ENCODE results near the gene CBFA2T3. TPM values are rescaled to one million over a fixed set of nuclear protein-coding genes. Genes with fewer than 3 reads are reported as not detected.
"Not testable (repeated sequence)": the region's sequence is repeated elsewhere in the genome, so short reads cannot be mapped to it uniquely, and the experiment has no call there.

Gene CBFA2T3
- total RNA-seq, 2 donors from 2014 or later, result 2.3 to 2.9 TPM

DNA sequence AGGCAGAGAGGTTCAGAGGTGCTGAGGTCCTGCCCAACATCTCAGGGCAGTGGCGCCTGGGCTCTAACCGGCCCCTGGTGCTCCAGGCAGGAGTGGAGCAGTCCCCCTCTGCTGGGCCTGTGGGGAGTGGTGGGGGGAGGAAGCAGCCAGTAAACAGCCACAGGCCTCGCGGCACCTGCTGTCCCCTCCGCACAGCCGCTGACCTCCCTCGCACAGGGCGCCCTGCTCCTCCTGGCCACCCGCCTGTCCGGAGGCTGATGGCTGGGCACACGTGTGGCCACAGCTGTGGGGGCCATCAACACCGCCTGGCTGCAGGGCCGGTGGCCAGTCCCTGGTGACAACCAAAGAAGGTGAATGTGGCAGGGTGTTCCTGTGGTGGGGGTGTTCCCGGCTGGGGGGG, 73.7 kb downstream of the CBFA2T3 start:
- Mint-ChIP-seq H3K27ac (no peak overlapping the region), H3K27me3 (peaks cover 0 to 2% of the 10 kb centered on the region in 2 donors), H3K36me3 (no peaks in the 10 kb centered on the region), H3K4me1 (ENCODE audit: low read depth in 2 of 2) (peaks cover 8 to 9% of the 10 kb centered on the region in 2 donors), H3K9me3 (no peaks in the 10 kb centered on the region), H3K4me3 (no peak overlapping the region)
- DNase-seq (ENCODE audit: low spot score) (no peak), ATAC-seq (no peak)

DNA sequence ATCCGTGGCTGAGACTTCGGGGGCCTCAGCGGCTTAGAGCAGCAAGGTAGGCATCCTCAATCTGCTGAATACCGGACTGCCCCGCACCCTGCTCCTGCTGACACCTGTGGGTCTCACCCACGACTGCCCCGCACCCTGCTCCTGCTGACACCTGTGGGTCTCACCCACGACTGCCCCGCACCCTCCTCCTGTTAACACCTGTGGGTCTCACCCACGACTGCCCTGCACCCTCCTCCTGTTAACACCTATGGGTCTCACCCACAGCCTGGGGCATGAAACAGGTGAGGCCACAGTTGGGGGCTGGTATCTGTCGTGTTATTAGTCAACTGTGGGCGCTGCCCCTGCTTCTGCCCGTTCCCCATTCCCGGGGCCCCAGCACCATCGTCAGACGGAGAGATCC, 74.3 kb downstream of the CBFA2T3 start:
- Mint-ChIP-seq H3K4me1 (ENCODE audit: low read depth in 2 of 2) (peaks cover 8 to 9% of the 10 kb centered on the region in 2 donors), H3K27me3 (peaks cover 0 to 2% of the 10 kb centered on the region in 2 donors), H3K27ac (no peak overlapping the region), H3K4me3 (no peak overlapping the region), H3K9me3 (no peaks in the 10 kb centered on the region), H3K36me3 (no peaks in the 10 kb centered on the region)
- DNase-seq (ENCODE audit: low spot score) (no peak), ATAC-seq (no peak)

DNA sequence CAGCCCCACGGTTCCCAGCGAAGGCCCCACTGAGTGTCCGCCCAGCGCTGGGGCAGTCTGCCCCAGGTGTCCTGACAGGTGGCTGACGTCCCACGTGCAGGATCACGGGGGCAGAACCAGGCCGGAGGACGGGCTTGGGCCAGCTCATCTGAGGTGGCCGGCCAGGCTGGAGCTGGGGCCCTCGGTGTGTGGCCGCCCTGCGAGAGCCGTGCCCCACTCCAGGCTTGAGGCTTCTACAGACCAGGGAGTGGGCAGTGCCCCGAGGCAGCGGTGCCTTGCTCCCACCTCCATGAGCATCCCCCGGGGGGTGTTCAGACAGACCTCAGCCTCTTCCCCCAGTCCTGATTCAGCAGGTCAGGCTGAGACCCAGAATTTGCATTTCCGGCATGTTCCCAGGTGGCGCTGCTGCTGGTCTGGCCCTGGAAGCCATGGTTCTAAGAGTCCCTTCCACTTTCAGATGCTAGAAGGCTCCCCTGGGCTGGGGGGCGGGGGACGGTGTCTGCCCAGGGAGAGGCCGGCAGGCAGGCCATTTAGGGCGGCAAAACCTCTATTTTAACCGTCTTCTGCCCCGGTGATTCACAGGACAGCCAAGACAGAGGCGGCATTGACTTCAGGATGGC, 75.2 kb downstream of the CBFA2T3 start:
- peaks cover 0 to 2% of the 10 kb centered on the region in 2 donors for H3K27me3 Mint-ChIP-seq
- ATAC-seq, result no peak
- no peak overlapping the region for H3K4me3 Mint-ChIP-seq
- DNase-seq (ENCODE audit: low spot score), result no peak
- H3K27ac Mint-ChIP-seq, result no peak overlapping the region
- H3K36me3 Mint-ChIP-seq, result no peaks in the 10 kb centered on the region
- H3K4me1 Mint-ChIP-seq (ENCODE audit: low read depth in 2 of 2), result peaks cover 8 to 9% of the 10 kb centered on the region in 2 donors
- no peaks in the 10 kb centered on the region for H3K9me3 Mint-ChIP-seq

DNA sequence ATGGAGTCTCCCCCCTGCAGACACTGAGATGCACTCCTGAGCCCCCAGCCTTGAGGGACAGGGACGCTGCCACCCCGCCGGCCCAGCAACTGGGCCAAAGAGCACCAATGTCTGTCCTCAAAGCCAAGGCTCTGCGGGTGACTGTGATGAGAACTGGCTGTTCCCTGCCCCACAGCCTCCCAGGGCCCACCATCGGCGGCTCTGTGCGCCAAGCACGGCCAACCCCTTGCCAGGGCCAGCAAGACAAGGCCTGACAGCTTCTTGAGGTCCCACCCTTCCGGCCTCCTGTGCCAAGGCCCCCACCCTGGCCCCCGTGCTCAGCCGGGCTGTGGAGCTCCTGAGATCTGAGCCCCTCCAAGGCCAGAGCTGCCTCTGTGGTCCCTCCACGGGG, 76.3 kb downstream of the CBFA2T3 start:
- ATAC-seq, result no peak
- peaks cover 0 to 2% of the 10 kb centered on the region in 2 donors for H3K27me3 Mint-ChIP-seq

DNA sequence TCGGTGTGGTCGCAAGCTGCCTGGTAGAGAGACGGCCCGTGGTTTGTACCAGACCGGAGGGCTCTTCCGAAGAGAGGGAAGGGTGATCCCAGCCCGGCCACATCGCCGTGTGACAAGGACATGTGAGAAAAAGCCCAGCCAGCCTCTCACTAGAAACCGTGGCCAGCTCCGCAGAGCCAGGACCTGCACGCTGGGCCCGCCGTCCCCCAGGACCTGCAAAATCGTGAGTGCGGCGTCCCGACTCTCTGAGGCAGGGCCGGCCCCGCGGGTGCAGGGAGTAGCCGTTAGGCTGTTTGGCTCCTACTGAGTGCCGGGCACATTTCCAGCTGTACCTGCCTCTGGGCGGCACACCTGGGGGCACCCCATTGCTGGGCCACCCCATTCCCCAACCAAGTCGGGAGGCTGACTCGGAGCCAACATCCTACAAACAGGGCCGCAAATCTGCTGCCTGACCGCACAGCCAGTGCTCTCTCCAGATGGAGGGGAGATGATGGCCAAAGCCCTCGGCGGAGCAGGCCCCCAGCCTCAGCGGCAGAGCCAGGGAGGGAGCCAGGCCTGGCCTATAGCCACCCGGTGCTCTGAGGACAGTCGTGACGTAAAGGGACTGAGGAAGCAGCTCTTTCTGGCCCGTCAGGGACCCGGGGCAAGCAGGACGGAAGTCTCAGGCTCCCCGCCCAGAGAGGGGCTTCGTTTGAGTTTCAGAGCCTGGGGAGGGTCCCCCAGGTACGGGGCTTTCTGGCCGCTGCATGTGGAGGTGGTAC, 76.9 kb downstream of the CBFA2T3 start:
- Mint-ChIP-seq H3K27me3 (peaks cover 0 to 2% of the 10 kb centered on the region in 2 donors), H3K36me3 (no peaks in the 10 kb centered on the region), H3K9me3 (no peaks in the 10 kb centered on the region), H3K4me1 (ENCODE audit: low read depth in 2 of 2) (peaks cover 2 to 4% of the 10 kb centered on the region in 2 donors), H3K4me3 (no peak overlapping the region), H3K27ac (no peak overlapping the region)
- DNase-seq (ENCODE audit: low spot score), result no peak
- no peak for ATAC-seq

More for the DNA sequence above, 76.3 kb downstream of the CBFA2T3 start:
- Mint-ChIP-seq H3K9me3 (no peaks in the 10 kb centered on the region), H3K36me3 (no peaks in the 10 kb centered on the region), H3K4me1 (ENCODE audit: low read depth in 2 of 2) (peaks cover 2 to 4% of the 10 kb centered on the region in 2 donors), H3K4me3 (no peak overlapping the region), H3K27ac (no peak overlapping the region)
- DNase-seq (ENCODE audit: low spot score), result no peak

DNA sequence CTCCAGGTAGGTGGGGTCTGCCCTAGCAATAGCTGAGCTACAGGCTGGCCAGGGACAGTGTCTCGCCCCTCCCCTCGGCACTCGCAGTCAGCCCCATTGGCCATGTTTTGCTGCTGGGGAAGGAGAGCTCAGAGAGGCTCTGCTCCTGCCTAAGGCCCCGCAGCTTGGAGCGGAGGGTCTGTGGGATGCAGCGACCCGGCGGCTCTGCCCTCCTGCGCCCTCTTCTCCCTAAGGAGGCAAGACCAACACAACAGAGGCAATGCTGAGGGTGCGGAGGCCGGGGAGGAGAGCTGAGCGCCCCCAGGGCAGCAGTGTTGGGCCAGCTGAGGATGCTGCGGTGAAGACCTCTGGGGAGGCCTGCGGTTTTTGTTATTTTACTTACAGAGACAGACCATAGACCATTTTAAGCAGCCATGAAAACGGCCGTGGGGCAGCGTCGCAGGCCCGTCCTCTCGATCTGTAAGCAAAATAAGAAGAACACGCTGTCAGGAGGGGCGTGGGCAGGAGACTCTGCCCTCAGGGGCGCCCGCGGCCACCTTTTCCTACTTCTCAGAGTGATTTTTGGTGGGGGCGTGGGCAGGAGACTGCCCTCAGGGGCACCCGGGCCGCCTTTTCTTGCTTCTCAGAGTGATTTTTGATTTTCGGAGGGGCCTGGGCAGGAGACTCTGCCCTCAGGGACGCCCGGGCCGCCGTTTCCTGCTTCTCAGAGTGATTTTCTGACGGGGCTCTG, 79.1 kb downstream of the CBFA2T3 start:
- DNase-seq (ENCODE audit: low spot score) (no peak), ATAC-seq (no peak)
- no peaks in the 10 kb centered on the region for H3K9me3 Mint-ChIP-seq
- H3K27ac Mint-ChIP-seq, result no peak overlapping the region
- H3K36me3 Mint-ChIP-seq, result no peaks in the 10 kb centered on the region
- peaks cover 0 to 2% of the 10 kb centered on the region in 2 donors for H3K4me1 Mint-ChIP-seq (ENCODE audit: low read depth in 2 of 2)
- no peak overlapping the region for H3K4me3 Mint-ChIP-seq
- H3K27me3 Mint-ChIP-seq, result peaks cover 0 to under 1% of the 10 kb centered on the region in 2 donors

DNA sequence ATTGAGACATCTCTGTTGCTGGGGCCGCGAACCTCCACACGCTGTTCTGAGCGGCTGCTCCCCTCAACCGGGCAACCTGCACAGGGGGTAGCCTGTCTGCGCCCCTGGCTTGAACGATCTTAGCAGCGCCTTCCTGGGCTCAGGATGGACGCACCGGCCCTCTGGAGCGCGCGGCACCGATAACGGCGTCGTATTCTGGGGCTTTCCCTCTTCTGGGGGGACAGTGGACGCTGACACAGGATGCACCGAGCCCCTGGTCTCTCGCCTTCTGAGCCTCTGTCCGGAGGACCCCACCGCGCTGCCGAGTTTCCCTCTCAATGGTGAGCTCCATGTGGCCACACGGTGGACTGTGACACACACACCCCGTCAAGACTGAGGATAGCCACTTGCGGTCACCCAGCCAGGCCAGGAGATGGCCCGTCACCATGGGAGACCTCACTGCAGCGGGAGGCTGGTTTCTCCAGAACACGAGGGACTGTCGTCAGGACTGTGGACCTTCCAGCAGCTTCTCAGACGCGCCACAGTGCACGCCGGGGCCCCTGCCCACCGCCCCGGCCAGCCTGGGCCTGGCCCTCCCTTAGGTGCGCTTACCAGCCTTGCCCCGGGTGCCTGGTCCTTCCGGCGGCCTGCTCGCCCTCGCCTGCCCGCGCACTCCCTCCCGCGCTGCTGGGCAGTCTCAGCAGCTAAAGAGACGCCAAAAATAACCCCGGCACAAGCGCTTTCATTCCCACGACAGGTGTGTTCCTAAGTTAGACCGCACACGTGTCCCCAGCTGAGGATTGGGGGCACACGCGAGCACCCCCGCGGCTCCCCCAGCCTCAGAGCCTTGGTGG, 80.6 kb downstream of the CBFA2T3 start:
- Mint-ChIP-seq H3K9me3 (no peaks in the 10 kb centered on the region), H3K27me3 (no peaks in the 10 kb centered on the region), H3K4me3 (no peak overlapping the region), H3K27ac (no peak overlapping the region), H3K36me3 (no peaks in the 10 kb centered on the region), H3K4me1 (ENCODE audit: low read depth in 2 of 2) (no peaks in the 10 kb centered on the region)
- ATAC-seq (no peak), DNase-seq (ENCODE audit: low spot score) (no peak)

DNA sequence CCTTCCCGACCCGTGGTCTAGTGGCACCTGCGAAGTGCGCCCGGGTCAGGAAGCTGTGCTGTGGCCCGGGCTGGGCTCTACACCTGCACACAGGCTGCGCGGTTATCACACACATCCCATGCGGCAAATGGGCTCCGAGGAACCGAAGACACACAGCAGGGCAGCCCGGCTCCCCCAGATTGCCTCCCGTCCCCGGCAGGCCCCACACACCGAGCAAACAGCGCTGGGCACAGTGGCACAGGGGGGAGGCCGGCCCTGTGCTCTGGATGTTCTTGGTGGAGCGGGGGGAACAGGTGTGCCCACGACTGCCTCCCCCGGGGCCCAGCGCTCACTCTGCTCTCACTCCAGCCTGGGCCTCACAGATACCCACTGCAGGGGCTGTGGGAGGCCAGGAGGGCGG, 81.7 kb downstream of the CBFA2T3 start:
- ATAC-seq, result no peak

DNA sequence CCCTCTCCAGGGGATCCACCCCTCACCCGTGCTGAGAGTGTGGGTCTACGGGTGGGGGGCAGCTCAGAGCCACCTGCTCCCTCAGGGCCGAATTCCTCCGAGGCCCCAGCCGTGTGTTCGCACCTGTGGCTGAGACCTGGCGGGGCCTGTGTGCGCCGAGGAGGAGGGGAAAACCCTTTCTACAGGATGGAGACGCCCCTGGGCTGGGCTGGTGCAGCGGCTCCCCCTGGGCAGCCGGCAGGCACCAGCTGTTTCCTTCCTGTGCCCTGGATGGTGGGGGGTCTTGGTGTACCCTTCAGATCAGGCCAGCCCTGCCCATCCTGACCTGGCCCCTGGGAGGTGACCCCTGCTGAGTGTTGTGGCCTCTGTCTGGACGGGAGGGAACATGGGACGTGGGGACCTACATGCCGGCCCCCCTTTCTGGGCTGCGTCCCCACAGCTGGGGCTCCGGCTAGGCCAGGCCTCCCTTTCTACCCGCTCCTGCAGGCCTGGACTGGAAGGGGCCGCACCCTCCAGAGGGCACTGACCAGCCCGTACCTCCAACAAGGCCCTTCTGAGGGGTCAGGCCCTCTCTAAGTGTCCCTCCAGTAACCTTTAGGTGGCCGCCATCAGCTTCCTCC, 82.2 kb downstream of the CBFA2T3 start:
- Mint-ChIP-seq H3K27ac (no peak overlapping the region), H3K4me1 (ENCODE audit: low read depth in 2 of 2) (no peaks in the 10 kb centered on the region), H3K27me3 (no peaks in the 10 kb centered on the region), H3K4me3 (no peak overlapping the region), H3K9me3 (no peaks in the 10 kb centered on the region), H3K36me3 (no peaks in the 10 kb centered on the region)
- ATAC-seq, result no peak
- no peak for DNase-seq (ENCODE audit: low spot score)

More for the DNA sequence above, 81.7 kb downstream of the CBFA2T3 start:
- Mint-ChIP-seq H3K4me3 (no peak overlapping the region), H3K36me3 (no peaks in the 10 kb centered on the region), H3K27ac (no peak overlapping the region), H3K4me1 (ENCODE audit: low read depth in 2 of 2) (no peaks in the 10 kb centered on the region), H3K9me3 (no peaks in the 10 kb centered on the region), H3K27me3 (no peaks in the 10 kb centered on the region)
- no peak for DNase-seq (ENCODE audit: low spot score)

DNA sequence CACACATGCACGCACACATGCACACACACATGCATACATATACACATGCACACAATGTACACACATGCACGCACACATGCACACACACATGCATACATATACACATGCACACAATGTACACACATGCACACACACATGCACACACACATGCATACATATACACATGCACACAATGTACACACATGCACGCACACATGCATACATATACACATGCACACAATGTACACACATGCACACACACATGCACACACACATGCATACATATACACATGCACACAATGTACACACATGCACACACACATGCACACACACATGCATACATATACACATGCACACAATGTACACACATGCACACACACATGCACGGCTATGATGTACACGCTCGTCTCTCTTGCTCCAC, 82.7 kb downstream of the CBFA2T3 start:
- not testable (repeated sequence) for H3K27me3 Mint-ChIP-seq; DNase-seq (ENCODE audit: low spot score); H3K4me1 Mint-ChIP-seq (ENCODE audit: low read depth in 2 of 2); H3K36me3 Mint-ChIP-seq; ATAC-seq; H3K27ac Mint-ChIP-seq; H3K4me3 Mint-ChIP-seq; H3K9me3 Mint-ChIP-seq

DNA sequence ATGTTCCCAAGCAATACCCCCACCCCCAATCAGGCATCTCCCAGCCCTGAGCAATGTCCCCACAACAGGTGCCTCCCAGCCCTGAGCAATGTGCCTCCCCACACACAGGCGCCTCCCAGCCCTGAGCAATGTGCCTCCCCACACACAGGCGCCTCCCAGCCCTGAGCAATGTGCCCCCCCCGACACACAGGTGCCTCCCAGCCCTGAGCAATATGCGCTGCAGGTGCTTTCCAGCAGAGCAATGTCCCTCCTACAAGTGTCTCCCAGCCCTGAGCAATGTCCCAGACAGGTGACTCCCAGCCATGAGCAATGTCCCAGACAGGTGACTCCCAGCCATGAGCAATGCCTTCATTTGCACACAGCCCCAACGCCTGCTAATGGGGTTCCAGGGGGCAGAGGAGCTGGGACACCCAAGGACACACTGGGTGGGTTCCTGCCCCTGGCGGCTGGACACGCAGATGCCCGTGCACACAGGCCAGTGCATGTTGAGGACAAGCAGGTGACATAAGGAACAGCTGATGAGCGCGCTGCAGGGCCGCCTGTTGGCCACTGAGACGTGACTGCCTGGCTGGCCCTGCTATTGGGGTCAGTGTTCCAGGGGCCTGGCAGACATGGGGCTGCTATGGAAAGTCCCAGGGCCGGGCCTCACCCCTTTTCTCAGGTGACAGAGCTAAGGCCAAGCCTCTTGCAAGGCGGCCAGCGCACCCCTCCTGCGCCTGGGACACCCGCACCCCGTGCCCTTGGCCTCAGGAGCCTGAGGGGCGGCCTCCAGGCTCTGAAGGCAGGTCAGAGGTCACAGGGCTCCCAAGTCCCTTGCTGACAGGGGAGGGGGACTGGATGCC, 83.7 kb downstream of the CBFA2T3 start:
- H3K27ac Mint-ChIP-seq, result no peak overlapping the region
- ATAC-seq (no peak), DNase-seq (ENCODE audit: low spot score) (no peak)
- H3K9me3 Mint-ChIP-seq, result no peaks in the 10 kb centered on the region
- no peak overlapping the region for H3K4me3 Mint-ChIP-seq
- no peaks in the 10 kb centered on the region for H3K4me1 Mint-ChIP-seq (ENCODE audit: low read depth in 2 of 2)
- no peaks in the 10 kb centered on the region for H3K27me3 Mint-ChIP-seq
- no peaks in the 10 kb centered on the region for H3K36me3 Mint-ChIP-seq

DNA sequence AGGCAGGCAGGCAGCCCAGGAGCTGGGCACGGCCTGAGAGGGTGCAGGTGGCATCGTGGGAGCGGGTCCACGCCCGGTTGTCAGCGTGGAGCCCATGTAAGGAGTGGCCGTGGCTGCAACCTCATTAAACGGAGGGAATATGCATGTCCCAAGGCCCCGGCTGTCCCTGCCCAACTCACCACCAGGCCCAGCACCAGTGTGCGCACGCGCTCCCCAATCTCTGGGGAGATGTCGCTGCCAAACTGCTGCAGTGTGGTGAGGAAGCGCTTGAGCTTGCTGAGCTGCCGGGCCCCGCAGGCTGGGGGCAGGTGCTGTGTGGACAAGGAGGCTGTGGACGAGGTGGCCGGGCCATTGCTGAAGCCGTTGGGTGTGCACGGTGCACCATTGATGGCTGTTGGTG, 84.9 kb downstream of the CBFA2T3 start:
- no peaks in the 10 kb centered on the region for H3K27me3 Mint-ChIP-seq
- no peaks in the 10 kb centered on the region for H3K4me1 Mint-ChIP-seq (ENCODE audit: low read depth in 2 of 2)
- no peak for ATAC-seq
- no peak overlapping the region for H3K27ac Mint-ChIP-seq
- no peak overlapping the region for H3K4me3 Mint-ChIP-seq
- no peaks in the 10 kb centered on the region for H3K9me3 Mint-ChIP-seq
- DNase-seq (ENCODE audit: low spot score), result no peak
- no peaks in the 10 kb centered on the region for H3K36me3 Mint-ChIP-seq
